GM18909 (cell line): ENCODE results near the gene KCNQ5.

ENCODE experiments used
- ATAC-seq: cut with Tn5 transposase; IDR thresholded peaks from one replicate; pipeline ENCODE4 v1.9.1; 2021; ENCODE audit warnings: mild to moderate bottlenecking; ENCODE audit not compliant: unreplicated experiment, poor library complexity

Gene KCNQ5

GRCh38 chr6:72826744-72827438, 205.0 kb downstream of the KCNQ5 start:
- ATAC-seq, result no peak

DNA sequence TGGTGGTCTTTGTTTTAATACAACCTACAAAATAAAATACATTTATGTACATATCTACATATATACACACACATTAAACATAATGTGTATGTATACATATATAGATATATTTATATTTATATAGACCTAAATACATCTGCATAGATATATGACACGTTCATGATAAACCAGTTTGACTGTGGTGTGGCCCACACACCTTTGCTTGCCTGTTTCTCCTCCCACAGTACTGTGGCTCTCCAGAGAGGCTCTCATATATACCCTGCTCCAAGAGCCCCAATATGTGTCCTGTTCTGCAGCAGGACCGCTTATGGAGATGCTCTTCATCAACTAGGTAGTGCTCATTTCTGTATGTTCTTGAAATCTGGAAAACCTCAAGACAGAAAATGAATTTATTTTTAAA, 207.0 kb downstream of the KCNQ5 start:
- ATAC-seq, result no peak

GRCh38 chr6:72832271-72832670, 210.4 kb downstream of the KCNQ5 start:
- ATAC-seq, result no peak

DNA sequence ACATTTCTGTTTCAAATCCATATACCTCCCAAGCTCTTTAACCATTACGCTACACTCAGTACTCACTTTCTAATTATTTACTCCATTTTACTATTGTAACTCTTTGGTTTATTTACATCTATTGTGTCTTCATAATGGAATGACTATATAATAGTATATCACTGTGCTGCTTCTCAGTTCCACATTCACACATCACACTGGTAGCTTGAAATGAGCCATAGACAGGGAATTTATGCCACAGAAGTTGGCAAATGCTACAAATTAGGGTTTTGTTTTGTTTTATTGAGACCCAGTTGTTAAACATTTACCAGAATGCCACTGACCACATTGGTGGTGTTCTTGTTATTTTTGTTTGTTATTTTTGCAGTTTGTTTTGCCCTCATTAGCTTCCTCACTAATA, 213.9 kb downstream of the KCNQ5 start:
- ATAC-seq, result no peak

GRCh38 chr6:72836971-72837370, 215.1 kb downstream of the KCNQ5 start:
- no peak for ATAC-seq

GRCh38 chr6:72841195-72841594, 219.3 kb downstream of the KCNQ5 start:
- ATAC-seq, result no peak

- no peak for ATAC-seq
Measured at GRCh38 chr6:72842140-72842539, 220.3 kb downstream of the KCNQ5 start.

DNA sequence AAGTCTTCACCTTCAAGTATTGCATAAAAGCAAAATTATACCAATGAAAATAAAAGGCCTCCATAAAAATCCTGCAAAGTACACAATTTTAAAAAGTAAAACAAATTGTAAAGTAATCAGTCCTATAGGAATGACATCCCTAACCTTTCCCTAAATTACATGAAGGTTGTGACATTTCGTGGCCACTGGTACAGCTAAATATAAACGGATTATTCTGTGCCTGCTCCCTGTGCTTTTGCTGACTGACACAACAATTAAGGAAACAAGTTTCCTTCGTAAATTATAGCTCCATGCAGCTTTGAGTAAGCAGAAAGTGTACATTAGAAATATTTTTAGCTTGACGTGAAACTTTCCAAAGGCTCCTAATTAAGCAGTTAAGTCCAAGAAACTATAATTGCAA, 222.8 kb downstream of the KCNQ5 start:
- ATAC-seq, result no peak

- ATAC-seq, result no peak
Measured at GRCh38 chr6:72849346-72849745, 227.5 kb downstream of the KCNQ5 start.

DNA sequence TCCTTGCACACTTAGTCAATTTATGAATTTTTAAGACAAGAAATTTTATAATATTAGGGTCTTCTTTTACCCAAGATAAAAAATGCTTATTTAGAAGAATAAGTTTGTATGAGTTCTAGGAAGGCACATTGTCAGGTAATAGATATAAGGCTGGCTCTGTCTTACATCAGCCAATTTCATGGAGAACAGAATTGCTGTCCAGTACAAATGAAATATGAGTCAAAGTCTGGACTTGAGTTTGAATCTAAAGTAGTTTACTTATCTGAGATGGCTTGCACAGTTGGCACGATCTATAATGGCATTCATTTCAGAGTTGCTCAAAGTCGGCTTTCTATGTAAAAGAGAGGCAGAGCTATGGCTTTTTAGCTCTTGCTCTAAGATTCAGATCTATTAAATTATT, 228.2 kb downstream of the KCNQ5 start:
- no peak for ATAC-seq

GRCh38 chr6:72850469-72850868, 228.6 kb downstream of the KCNQ5 start:
- no peak for ATAC-seq

DNA sequence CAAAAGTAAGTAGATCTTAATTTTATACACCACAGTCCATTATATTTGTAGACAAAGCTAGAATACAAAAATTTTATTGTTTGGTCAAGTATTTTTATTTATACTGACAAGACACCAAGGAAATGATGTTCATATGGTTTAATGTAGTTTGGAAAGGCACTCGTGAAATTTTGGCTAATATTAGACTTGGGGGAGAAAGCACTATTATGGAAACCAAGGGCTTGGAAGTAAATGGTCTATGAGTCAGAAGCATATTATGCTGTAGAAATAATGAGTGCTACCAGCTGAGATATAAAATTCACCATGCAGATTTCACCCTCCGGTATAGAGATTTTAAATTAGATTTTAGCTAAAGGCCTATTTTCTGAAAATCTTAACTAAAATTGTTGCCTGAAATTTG, 233.6 kb downstream of the KCNQ5 start:
- ATAC-seq, result no peak

DNA sequence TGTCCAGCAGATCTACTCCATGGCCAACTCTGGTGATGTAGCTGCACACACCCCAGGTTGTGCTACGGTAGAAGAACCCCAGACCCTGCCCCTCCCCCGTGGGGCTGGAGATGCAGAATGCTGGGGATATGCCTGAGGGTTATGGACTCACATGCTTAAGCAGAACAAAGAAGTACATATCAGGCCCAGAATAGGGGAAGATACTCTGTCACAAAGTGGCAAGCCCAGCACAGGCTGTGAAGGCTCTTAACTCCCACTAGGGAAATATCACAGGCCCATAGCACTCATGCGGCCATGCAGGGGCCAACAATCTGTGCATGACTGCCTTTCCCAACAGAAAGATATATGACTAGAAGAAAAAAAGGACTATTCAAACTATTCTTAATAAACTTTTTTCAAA, 234.9 kb downstream of the KCNQ5 start:
- no peak for ATAC-seq

- ATAC-seq, result no peak
Measured at GRCh38 chr6:72857791-72858585, 236.1 kb downstream of the KCNQ5 start.

DNA sequence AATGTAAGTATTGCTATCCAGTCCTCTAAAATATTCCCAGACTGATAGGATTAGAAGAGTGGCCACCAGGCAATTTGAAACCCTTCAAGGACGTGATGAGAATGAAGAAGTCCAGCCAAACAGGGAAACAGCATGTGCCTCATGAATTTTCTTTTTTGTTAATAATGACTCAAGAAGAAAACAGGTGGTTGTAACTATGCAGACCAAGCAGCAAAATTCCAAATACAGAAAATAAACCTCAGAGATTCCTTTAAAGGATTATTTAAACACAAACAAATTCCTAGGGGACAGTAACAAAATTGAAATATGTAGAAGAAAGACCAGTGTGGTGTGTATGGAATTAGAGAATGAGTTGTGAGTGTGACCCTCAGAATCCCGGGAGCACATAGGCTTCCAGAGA, 239.2 kb downstream of the KCNQ5 start:
- ATAC-seq, result no peak

DNA sequence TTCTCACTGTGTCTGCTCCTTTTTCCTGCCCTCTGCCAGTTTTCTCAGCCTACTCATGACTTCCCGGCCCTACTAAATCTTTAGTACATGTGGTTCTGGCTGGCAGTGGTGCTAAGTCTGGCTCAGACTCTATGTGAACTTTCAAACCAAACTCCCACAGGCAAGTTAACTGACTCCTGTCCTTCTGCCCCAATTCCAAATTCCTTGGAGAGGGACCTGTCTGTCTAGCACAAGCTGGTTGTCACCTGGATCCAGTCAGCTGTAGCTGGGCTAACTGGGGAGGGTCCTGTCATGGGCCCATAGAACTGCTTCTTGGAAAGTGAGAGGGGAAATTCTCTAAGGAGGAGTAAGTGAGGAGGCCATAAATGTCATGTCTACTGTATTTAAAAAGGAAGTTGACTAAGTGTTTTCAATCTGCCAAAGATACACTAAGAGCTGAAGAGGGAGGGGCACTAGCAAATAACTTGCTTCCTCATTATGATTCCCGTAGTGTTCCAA, 240.1 kb downstream of the KCNQ5 start:
- no peak for ATAC-seq

DNA sequence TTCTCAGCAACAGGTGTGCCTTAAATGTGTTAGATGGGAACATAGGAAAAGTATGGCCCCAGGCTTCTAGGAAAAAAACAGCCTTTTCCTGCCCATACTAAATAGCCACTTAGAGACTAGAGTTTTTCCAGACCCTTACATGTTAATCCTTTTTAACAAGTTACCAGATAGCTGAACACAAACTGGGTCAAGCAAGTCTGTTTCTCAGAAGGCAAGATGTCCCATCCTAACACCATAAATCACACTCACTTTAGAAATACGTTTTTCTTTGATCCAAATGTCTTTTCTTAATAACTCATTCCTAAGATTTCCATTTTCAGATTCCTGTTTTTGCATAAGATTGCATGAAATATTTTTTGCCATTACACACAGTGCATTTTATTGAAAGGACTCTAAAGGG, 241.3 kb downstream of the KCNQ5 start:
- no peak for ATAC-seq

GRCh38 chr6:72864236-72864635, 242.4 kb downstream of the KCNQ5 start:
- no peak for ATAC-seq

DNA sequence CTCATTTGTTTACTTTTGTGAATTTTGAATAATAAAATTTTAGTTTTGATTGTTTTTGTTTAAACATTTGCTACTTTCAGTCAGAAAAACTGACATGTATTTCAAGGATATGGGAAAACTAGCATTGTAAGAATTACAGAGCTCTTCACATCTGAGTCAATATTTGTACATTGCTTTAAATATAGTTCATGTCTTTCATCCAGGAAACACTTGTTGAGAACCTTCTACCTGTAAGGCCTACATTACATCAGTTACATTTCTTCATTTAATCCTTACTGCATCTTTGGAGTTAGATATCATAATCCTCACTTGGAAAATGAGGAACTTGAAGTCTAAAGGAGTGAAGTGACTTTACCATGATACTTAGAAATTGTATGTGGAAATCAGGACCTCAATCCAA, 242.9 kb downstream of the KCNQ5 start:
- ATAC-seq, result no peak

GRCh38 chr6:72865467-72865866, 243.6 kb downstream of the KCNQ5 start:
- no peak for ATAC-seq

GRCh38 chr6:72869621-72870020, 247.8 kb downstream of the KCNQ5 start:
- no peak for ATAC-seq

DNA sequence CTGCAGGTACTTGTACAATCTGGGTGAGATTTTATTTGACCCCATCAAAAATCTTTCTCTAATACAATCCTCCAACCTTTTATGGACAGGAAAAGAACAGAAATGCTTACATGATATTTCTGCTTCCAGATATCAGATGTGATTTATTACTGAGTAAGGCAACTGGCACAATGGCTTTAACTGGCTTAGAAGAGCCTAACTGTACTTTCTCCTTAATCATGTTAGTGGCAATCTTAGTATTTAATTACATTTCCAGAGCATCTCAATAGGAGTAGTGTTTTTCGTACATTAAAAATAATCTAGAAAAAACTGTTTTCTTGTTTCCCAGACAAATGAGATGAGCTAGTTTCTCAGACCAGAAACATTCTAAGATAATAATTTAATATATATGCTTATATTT, 251.6 kb downstream of the KCNQ5 start:
- ATAC-seq, result no peak
